Skin epidermis (tissue), 12 donors: ENCODE measurements around the gene SLIT3.

Experiments used
- H3K27ac ChIP-seq, 21 experiments: fragments of 200-600 bp; sonication (generic) in 11 of 21; one replicate each; pipeline ENCODE4 v1.5.0; 2020; ENCODE audit warnings: mild to moderate bottlenecking in 3 of 21, inconsistent platforms in 2 of 21, moderate library complexity in 2 of 21
- H3K4me3 ChIP-seq, 7 experiments: fragments of 200-600 bp; sonication (generic) in 2 of 7; one replicate each; pipeline ENCODE4 v1.5.0; 2020; ENCODE audit warnings: inconsistent platforms in 2 of 7, mild to moderate bottlenecking in 2 of 7, moderate library complexity in 1 of 7

SLIT3 gene

DNA sequence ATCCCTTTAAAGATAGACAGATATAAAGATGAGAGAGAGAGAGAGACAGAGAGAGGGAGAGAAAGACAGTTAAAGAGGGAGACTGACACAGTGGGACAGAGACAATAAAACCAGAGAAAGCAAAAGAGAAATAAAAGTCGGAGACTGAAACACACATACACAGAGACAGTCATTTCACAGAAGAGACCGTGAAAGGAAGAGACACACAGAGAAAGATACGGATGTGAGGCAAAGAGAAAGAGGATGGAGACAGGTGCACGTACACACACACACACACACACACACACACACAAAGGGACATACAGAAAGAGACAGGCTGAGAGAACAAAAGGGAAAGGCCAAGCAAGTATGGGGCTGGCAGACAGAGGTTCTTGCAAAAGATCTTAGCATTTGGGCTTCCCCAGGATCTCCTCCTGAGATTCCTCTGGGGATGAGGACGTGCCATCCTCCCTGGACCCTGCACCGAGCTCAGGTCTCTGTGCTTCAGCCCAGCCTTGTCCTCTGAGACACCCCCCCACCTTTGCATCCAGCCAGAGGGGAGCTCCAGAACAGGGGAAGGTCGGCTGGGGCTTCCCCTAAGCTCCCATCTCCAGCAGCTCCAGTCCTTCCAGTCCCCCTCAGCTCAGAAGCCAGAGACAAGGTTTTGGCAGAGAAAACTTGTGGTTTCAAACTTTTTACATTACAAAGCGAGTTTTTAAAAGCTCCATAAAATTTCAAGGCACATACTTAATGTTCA, 403.4 kb downstream of the SLIT3 start:
- H3K27ac ChIP-seq, result no peak overlapping the region
- H3K4me3 ChIP-seq, result no peak overlapping the region

GRCh38 chr5:168895295-168896071, 405.5 kb downstream of the SLIT3 start:
- Histone ChIP-seq H3K27ac (no peak overlapping the region), H3K4me3 (no peak overlapping the region)

DNA sequence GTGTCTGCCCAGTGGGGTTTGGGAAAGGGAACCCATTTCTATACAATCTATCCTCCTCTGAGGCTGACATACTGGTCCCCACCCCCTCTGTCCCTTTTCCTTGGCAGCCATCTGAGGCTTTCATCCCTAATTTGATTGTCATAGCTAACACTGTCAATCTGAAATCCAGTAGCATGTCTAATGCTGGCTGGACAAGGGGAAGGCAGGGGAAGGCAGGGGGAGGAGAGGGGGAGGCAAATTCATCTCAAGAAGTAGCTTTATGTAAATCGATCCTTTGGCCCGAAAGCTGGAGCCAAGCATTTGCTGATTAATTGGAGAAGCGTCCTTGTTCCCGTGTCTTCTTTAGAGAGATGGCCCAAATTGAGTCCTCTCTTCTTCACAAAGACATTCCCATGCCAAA, 407.7 kb downstream of the SLIT3 start:
- H3K27ac ChIP-seq, result no peak overlapping the region
- no peak overlapping the region for H3K4me3 ChIP-seq

DNA sequence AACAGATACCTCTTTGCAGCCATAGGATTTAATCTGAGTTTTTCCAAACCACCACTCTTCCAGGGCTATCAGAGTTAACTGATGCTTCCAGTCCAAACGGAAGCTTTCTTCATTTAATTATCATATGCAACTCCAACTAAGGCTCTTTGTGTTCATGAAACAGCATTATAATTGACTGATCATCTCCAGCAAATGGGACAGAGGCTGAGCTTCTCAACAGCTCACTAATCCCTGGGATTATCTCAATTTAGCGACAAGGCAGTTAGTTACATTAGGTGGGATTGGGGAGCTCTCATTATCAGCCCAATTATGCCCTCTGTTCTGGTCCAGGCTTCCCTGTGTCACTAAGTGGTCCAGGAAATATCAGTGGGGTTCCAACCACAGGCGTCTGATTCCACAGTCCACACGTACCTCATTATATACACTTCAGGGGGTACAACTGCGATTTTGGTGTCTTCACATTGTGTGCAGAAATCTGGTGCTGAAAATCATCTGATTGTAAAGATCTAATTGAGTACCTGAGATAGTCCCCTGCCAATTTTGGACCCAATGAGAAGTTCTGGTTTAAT, 408.2 kb downstream of the SLIT3 start:
- no peak overlapping the region for H3K4me3 ChIP-seq
- no peak overlapping the region for H3K27ac ChIP-seq

- Histone ChIP-seq H3K4me3 (no peak overlapping the region), H3K27ac (no peak overlapping the region)
Observed at GRCh38 chr5:168890816-168891812, 409.8 kb downstream of the SLIT3 start.

DNA sequence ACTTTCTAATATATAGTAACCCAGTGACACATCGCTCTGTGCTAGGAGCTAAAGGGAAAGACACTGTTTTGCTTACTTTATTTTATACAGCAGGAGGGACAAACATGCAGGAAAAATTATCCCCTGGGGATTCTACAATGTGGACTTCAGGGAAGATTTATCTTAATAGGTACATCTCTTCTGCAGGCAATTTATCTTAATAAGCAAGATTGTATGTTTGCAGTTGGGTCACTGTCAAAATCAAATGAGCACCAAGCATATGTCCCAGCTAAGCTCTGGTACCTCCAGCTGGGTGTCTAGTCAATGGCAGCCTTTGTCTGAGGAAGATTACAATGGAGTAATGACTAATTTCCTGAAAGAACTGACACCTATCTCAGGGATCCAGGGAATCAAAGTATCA, 411.9 kb downstream of the SLIT3 start:
- H3K27ac ChIP-seq, result no peak overlapping the region
- no peak overlapping the region for H3K4me3 ChIP-seq

- no peak overlapping the region for H3K27ac ChIP-seq
- no peak overlapping the region for H3K4me3 ChIP-seq
Observed at GRCh38 chr5:168887931-168888330, 413.0 kb downstream of the SLIT3 start.

GRCh38 chr5:168886157-168886556, 414.8 kb downstream of the SLIT3 start:
- Histone ChIP-seq H3K27ac (peak overlapping the region in 7 of 21 experiments; percentile 17 to 57 (median 39)), H3K4me3 (no peak overlapping the region)

GRCh38 chr5:168885324-168886120, 415.4 kb downstream of the SLIT3 start:
- H3K4me3 ChIP-seq, result no peak overlapping the region
- H3K27ac ChIP-seq, result peak overlapping the region in 5 of 21 experiments; percentile 2 to 42 (median 17)

DNA sequence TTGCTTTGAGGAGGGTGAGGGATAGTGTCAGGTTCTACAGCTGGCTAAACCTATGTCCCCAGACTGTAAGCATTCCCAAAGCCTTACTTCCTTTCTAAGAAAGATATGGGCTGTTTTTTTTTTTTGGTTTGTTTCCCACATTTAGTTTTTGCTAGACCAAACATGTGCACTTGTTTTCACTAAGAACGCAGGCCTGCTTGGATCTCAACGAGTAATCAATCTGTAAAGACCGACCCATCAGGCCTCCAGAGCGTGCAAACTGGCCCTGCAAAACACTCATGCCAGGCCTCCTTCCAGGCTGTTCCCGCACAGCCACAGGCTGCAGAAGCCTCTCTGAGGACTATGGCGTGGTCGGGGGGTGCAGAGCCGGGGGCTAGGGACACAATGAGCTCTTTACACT, 416.9 kb downstream of the SLIT3 start:
- H3K27ac ChIP-seq, result no peak overlapping the region
- no peak overlapping the region for H3K4me3 ChIP-seq

DNA sequence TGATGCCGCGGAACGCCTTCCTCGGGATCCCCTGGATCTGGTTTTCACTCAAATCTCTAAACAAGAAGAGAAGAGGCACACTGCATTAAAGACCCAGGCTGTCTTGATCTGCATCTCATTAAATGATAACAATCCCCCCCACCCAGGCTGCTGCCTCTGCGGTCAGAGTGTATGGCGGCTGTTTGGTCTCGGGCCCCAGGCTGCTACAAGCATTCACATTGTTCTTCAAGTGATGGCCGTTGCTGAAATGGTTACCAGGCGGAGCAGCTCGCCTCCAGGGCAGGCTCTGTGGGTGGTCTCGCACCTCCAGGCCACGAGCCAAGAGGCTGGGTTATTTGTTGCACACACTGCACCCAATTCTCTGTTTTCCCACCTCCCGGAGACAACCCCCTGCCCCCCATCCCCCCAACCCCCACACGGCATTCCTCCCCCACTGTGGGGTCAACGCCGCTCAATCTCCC, 417.6 kb downstream of the SLIT3 start:
- H3K4me3 ChIP-seq, result no peak overlapping the region
- no peak overlapping the region for H3K27ac ChIP-seq

- H3K27ac ChIP-seq, result no peak overlapping the region
- no peak overlapping the region for H3K4me3 ChIP-seq
Observed at GRCh38 chr5:168882283-168882682, 418.7 kb downstream of the SLIT3 start.

- no peak overlapping the region for H3K27ac ChIP-seq
- H3K4me3 ChIP-seq, result no peak overlapping the region
Observed at GRCh38 chr5:168881427-168882149, 419.4 kb downstream of the SLIT3 start.

- Histone ChIP-seq H3K27ac (no peak overlapping the region), H3K4me3 (no peak overlapping the region)
Observed at GRCh38 chr5:168879929-168880328, 421.0 kb downstream of the SLIT3 start.

- no peak overlapping the region for H3K27ac ChIP-seq
- H3K4me3 ChIP-seq, result no peak overlapping the region
Observed at GRCh38 chr5:168879331-168879730, 421.6 kb downstream of the SLIT3 start.

GRCh38 chr5:168878135-168878745, 422.7 kb downstream of the SLIT3 start:
- Histone ChIP-seq H3K27ac (no peak overlapping the region), H3K4me3 (no peak overlapping the region)

GRCh38 chr5:168877132-168877892, 423.6 kb downstream of the SLIT3 start:
- Histone ChIP-seq H3K4me3 (no peak overlapping the region), H3K27ac (no peak overlapping the region)
